Nephron (organoid): ENCODE results near the gene OCA2.
A peak's percentile ranks its signal among the peaks of the same experiment; 100 is the strongest.

Experiments used
- H3K27ac Mint-ChIP-seq, 3 experiments: 2 replicates each; pipeline ENCODE4 v1.8.0; 2020; ENCODE audit warnings: mixed read lengths in 3 of 3, mild to moderate bottlenecking in 2 of 3, moderate library complexity in 1 of 3
- H3K27me3 Mint-ChIP-seq: 2 replicates; pipeline ENCODE4 v1.8.0; 2021; ENCODE audit warnings: low read depth, mild to moderate bottlenecking, moderate library complexity, mixed read lengths
- H3K36me3 Mint-ChIP-seq: 2 replicates; pipeline ENCODE4 v1.8.0; 2020; ENCODE audit warnings: low read depth, mixed read lengths
- H3K4me1 Mint-ChIP-seq: 2 replicates; pipeline ENCODE4 v1.8.0; 2020; ENCODE audit warnings: mixed read lengths
- H3K4me3 Mint-ChIP-seq, 3 experiments: 2 replicates each; pipeline ENCODE4 v1.8.0; 2020; ENCODE audit warnings: mild to moderate bottlenecking in 3 of 3, mixed read lengths in 3 of 3, moderate library complexity in 2 of 3
- H3K9me3 Mint-ChIP-seq: 2 replicates; pipeline ENCODE4 v1.8.0; 2020; ENCODE audit warnings: mixed read lengths
- CTCF ChIP-seq, 3 experiments: fragments of 200-600 bp; sonication (generic); IDR thresholded peaks; one replicate each; pipeline ENCODE4 v1.5.0; 2021; ENCODE audit warnings: antibody characterized with exemption in 3 of 3; ENCODE audit not compliant: unreplicated experiment in 3 of 3

The OCA2 gene

GRCh38 chr15:27989838-27990237, 109.3 kb downstream of the OCA2 start:
- peaks cover under 1% of the 10 kb centered on the region for H3K9me3 Mint-ChIP-seq
- H3K4me1 Mint-ChIP-seq = peaks cover 16% of the 10 kb centered on the region
- H3K27me3 Mint-ChIP-seq = peaks cover 9% of the 10 kb centered on the region
- no peak for TF ChIP-seq CTCF (IDR thresholded peaks at IDR 0.05; ENCODE audit: unreplicated experiment in 3 of 3)
- peak overlapping the region; percentile 66 to 87 (median 66) for H3K27ac Mint-ChIP-seq
- H3K4me3 Mint-ChIP-seq = no peak overlapping the region
- no peaks in the 10 kb centered on the region for H3K36me3 Mint-ChIP-seq

- Mint-ChIP-seq H3K27me3 (peaks cover 8% of the 10 kb centered on the region), H3K4me3 (no peak overlapping the region), H3K4me1 (peaks cover 16% of the 10 kb centered on the region), H3K36me3 (no peaks in the 10 kb centered on the region), H3K9me3 (no peaks in the 10 kb centered on the region), H3K27ac (peak overlapping the region in 1 of 3 experiments; percentile 66)
- TF ChIP-seq CTCF (IDR thresholded peaks at IDR 0.05; ENCODE audit: unreplicated experiment in 3 of 3) = no peak
These were observed 109.7 kb downstream of the OCA2 start for GRCh38 chr15:27989427-27989826.

- peaks cover 2% of the 10 kb centered on the region for H3K4me1 Mint-ChIP-seq
- H3K27me3 Mint-ChIP-seq = peaks cover 4% of the 10 kb centered on the region
- no peaks in the 10 kb centered on the region for H3K9me3 Mint-ChIP-seq
- no peaks in the 10 kb centered on the region for H3K36me3 Mint-ChIP-seq
- H3K27ac Mint-ChIP-seq = no peak overlapping the region
- no peak for TF ChIP-seq CTCF (IDR thresholded peaks at IDR 0.05; ENCODE audit: unreplicated experiment in 3 of 3)
- no peak overlapping the region for H3K4me3 Mint-ChIP-seq
These were observed 114.0 kb downstream of the OCA2 start for GRCh38 chr15:27985099-27985498.

GRCh38 chr15:27983496-27983895, 115.6 kb downstream of the OCA2 start:
- Mint-ChIP-seq H3K9me3 (no peaks in the 10 kb centered on the region), H3K4me3 (no peak overlapping the region), H3K36me3 (no peaks in the 10 kb centered on the region), H3K27me3 (peaks cover 4% of the 10 kb centered on the region), H3K4me1 (no peaks in the 10 kb centered on the region), H3K27ac (no peak overlapping the region)
- TF ChIP-seq CTCF (IDR thresholded peaks at IDR 0.05; ENCODE audit: unreplicated experiment in 3 of 3) = no peak

GRCh38 chr15:27977696-27978095, 121.4 kb downstream of the OCA2 start:
- Mint-ChIP-seq H3K27ac (no peak overlapping the region), H3K9me3 (peaks cover 14% of the 10 kb centered on the region), H3K27me3 (no peaks in the 10 kb centered on the region), H3K4me1 (no peaks in the 10 kb centered on the region), H3K36me3 (peaks cover 4% of the 10 kb centered on the region), H3K4me3 (no peak overlapping the region)
- no peak for TF ChIP-seq CTCF (IDR thresholded peaks at IDR 0.05; ENCODE audit: unreplicated experiment in 3 of 3)

- Mint-ChIP-seq H3K36me3 (peaks cover 4% of the 10 kb centered on the region), H3K9me3 (peaks cover 14% of the 10 kb centered on the region), H3K27ac (no peak overlapping the region), H3K27me3 (no peaks in the 10 kb centered on the region), H3K4me3 (no peak overlapping the region), H3K4me1 (no peaks in the 10 kb centered on the region)
- TF ChIP-seq CTCF (IDR thresholded peaks at IDR 0.05; ENCODE audit: unreplicated experiment in 3 of 3) = no peak
These were observed 125.2 kb downstream of the OCA2 start for GRCh38 chr15:27973886-27974285.
